SK-MEL-5 (cell line): Measurements from ENCODE around the gene YPEL4. TPM values are rescaled to one million over a fixed set of nuclear protein-coding genes. Genes with fewer than 3 reads are reported as not detected.
A peak's percentile ranks its signal among the peaks of the same experiment; 100 is the strongest.
"Not testable (repeated sequence)": the region's sequence is repeated elsewhere in the genome, so short reads cannot be mapped to it uniquely, and the experiment has no call there.

Experiments
- DNase-seq: peaks from one replicate; pipeline ENCODE4 v3.0.0-alpha.2; 2016; ENCODE audit warnings: low read depth, low spot score
- in situ Hi-C: cut with HindIII; loops from 2 replicates; pipeline ENCODE4 v1.10.0; 2016; ENCODE audit warnings: low sequenced_read_pairs, high pct_unique_total_duplicates, low pct_unique_long_range_greater_than_20kb
- polyA plus RNA-seq, 2 experiments: library from polyadenylated mRNA; depleted of rRNA; stranded (reverse); fragments of >200 nt; gene quantifications; 2 replicates each; pipeline ENCODE4 v1.2.3, GENCODE V29; 2015
- total RNA-seq: library from RNA; depleted of rRNA; stranded (reverse); fragments of >200 nt; shearing (Covaris generic); gene quantifications from 2 replicates; pipeline ENCODE4 v1.2.3, GENCODE V29; 2014; rRNA removed

Gene YPEL4
- total RNA-seq: 4.5 and 5.3 TPM in 2 replicates
- polyA plus RNA-seq (2015; cell fraction: cytosol; rRNA removed): 3.8 and 4.7 TPM in 2 replicates
- 17.6 and 23.8 TPM in 2 replicates for polyA plus RNA-seq (2015; cell fraction: nucleus; rRNA removed)

DNA sequence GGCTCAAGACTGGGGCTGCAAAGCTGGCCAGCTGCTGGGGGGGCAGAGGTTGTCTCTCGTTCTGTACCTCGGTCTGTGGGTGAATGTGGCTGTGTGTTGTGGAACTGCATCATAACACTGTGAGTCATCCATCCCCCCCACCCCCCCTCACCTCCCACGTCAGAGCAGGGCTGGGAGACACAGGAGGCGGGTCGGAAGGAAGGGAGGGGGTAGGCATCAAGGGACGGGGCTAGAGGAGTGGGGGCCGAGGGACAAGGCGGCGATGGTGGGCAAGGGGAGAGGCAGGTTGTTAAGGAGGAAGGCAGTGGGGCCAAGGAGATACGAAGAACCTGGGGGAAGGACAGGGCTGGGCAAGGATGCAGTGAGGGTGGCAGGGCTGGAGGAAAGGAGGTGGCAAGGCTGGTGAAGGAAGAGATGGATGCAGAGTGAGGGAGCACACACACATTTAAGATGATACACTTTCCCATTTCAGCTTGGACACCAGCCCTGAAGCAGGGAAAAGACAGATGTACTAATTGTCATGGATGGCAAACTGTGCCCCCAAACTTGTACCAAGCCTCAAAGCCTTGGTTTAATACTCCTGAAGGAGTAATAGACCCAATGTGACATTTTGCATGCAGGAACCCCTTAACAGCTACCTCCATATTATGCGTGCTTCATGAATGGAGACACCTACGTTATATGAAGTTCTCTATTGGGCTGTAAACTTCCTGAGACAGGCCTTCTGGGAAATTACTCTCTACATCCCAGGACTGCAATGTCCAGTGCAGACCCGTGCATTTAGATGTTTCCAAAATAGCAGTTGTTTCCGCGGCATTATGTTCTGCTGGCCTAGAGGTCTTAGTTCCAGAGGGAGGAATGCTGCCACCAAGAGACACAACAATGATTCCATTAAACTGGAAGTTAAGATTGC, at the start of gene YPEL4:
YPEL4 (minus strand) TSS at position 87 of the 913 bp plus-strand sequence. CDS start 2,805 bp downstream, outside the sequence.
- in situ Hi-C loops: no loop called here
- peak; percentile 69 for DNase-seq

DNA sequence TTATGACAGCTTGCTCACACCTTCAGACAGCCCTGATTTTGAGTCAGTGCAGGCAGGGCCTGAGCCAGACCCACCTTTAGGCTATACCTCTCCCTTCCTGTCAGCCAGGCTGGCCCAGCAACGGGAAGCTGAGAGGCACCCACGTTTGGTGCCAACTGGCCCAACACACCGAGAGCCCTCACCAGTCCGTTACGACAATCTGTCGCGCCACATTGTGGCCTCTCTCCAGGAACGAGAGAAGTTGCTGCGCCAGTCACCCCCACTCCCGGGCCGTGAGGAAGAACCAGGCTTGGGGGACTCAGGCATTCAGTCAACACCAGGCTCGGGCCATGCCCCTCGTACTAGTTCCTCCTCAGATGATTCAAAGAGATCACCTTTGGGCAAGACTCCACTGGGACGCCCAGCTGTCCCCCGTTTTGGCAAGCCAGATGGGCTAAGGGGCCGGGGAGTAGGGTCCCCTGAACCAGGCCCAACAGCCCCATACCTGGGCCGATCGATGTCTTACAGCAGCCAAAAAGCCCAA, 49.2 kb upstream of the YPEL4 start:
- no peak for DNase-seq
- in situ Hi-C loops: no loop called here

- DNase-seq, in situ Hi-C loops: not testable (repeated sequence)
Measured at GRCh38 chr11:57690474-57690873, 40.8 kb upstream of the YPEL4 start.

DNA sequence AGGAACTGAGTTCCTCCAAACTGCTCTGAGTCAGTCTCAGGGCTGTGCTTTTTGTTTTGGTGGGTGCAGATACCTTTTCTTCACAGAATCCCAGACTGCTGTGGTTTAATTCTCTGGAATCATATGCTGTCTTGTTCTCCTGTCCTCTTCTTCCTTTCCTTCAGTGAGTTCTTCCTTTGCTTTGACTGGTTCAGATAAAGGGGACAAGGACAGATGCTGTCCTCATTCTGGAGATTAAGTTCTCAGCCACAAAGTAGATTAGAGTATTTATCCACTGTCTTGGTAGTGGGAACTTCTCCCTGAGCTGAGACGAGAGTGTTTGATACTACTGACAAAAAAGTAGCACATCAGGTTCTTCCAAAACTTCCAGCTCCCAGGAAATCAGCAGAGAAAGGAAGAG, 31.5 kb upstream of the YPEL4 start:
- in situ Hi-C loops: no loop called here
- no peak for DNase-seq

GRCh38 chr11:57680552-57680874, 30.8 kb upstream of the YPEL4 start:
- in situ Hi-C loops: no loop called here
- no peak for DNase-seq

- DNase-seq: no peak
- in situ Hi-C loops: no loop called here
Measured at GRCh38 chr11:57679396-57679795, 29.7 kb upstream of the YPEL4 start.

GRCh38 chr11:57675176-57675941, 25.6 kb upstream of the YPEL4 start:
- in situ Hi-C loops: no loop called here
- DNase-seq: no peak

- DNase-seq: no peak
- in situ Hi-C loops: no loop called here
Measured at GRCh38 chr11:57674251-57674650, 24.5 kb upstream of the YPEL4 start.

DNA sequence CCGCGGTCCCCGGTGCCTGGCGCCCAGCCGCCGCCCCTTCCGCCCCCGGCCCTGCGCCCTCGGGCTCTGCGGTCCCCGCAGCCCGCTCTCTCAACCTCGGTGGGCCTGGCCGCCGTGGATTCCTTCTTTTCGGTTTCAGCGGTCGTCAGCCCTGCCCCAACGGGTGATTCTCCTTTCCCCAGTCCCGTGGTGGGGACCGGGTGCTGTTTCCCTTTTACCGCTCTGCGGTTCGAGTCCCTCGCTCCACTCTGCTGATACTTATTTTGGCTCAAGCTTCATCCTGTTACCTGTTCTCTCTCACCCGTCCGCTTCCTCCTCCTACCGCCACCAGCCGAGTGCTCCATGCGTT, 18.7 kb upstream of the YPEL4 start:
- peak; percentile 4 for DNase-seq
- in situ Hi-C loops: no loop called here

DNA sequence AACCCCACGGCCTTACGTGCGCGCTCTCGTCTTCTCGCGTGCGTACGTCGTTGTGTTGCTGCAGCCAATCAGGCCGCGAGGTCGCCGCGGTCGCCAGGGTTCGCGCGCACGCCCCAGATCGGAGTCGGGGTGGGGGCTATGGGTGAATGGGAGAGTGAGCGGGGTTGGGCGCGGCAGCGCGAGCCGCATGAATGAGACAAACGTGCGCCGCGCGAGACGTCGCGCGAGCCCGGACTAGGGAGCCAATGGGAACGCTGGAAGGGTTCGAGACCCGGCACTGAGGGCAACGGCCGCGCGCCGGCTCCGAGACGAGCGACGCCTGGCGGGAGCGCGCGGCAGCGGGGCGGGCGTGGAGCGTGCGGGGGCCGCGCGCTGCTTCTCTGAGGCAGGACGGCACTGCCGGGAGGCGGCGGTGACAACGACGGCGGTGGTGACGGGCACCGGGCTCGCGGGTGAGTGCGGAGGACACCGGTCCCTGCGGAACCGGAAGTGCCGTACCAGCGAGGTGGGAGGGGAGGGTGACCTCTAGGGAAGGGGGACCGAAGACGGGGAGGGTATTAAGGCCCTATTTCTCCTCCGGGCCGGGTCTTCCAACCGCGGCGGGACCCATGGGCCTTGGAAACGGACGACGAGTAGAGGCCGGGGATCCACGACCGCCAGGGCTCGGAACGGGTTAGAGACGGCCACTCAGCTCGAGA, 18.2 kb upstream of the YPEL4 start, which contains the start of gene ZDHHC5:
ZDHHC5 (plus strand) TSS at position 379 of the 698 bp plus-strand sequence. CDS start 4,977 bp downstream, outside the sequence.
- in situ Hi-C loops: no loop called here
- DNase-seq: peak; percentile 96

- in situ Hi-C loops: no loop called here
- peak; percentile 97 for DNase-seq
Measured at GRCh38 chr11:57667117-57667735, 17.5 kb upstream of the YPEL4 start.

- no peak for DNase-seq
- in situ Hi-C loops: no loop called here
Measured at GRCh38 chr11:57663975-57664374, 14.3 kb upstream of the YPEL4 start.

GRCh38 chr11:57662893-57663292, 13.2 kb upstream of the YPEL4 start:
- in situ Hi-C loops: no loop called here
- no peak for DNase-seq

GRCh38 chr11:57659669-57660068, 10.0 kb upstream of the YPEL4 start:
- no peak for DNase-seq
- in situ Hi-C loops: no loop called here

- no peak for DNase-seq
- in situ Hi-C loops: no loop called here
Measured at GRCh38 chr11:57658023-57658361, 8.3 kb upstream of the YPEL4 start.

DNA sequence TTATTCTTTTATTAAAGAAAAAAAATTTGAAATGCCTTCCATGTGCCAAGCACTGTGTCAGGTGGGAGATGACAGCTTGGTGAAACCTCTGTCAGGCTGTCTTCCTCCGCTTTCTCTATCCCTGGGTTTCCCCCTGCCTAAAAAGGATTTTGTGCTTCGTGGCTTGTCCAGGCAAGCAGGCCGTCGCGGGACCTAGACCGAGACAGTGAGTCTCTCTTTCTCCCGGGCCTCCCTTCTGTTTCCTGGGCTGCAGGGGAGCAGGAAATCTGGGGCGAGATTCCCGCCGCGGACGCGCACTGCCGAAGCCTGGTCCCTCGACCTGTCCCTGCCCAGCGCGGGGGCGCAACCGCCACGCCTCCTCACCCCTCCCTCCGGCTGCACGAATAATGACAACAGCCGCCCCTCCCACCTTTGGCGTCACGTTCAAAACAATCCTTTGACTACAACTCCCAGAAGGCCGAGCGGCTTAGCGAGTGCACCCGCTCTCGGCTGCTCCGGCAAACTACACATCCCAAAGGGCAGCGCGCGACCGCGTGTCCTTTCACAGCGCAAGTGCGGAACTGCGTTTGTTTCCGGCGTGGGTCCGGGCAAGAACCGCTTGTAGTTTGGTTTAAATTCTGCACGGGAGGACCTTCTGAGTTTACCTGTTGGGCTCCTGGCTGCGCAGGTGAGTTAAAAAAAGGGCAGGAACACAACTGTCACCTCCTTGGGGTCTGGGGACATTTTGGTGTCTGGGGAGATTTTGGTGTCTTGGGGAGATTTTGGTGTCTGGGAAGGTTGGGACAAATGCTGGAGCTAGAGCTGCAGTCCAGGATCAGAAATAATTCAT, 7.7 kb upstream of the YPEL4 start, which contains the start of gene CLP1:
CLP1 (plus strand) TSS at position 569 of the 829 bp plus-strand sequence. CDS start 1,715 bp downstream, outside the sequence.
- in situ Hi-C loops: no loop called here
- peak; percentile 98 for DNase-seq

DNA sequence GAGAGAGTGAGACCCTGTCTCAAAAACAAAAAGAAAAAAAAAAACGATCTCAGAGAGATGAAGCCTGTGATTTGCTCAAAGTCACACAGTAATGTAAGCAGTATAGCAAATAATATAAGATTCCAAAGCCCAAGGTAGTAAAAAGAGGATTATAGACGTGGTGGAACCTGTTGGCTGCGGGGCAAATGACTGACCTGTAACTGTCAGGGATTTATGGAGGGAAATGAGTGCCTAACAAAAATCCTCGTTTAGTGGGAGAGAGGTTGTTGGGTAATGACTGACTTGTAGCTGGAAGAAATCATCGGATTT, 7.1 kb upstream of the YPEL4 start:
- in situ Hi-C loops: no loop called here

More for the DNA sequence above, 7.1 kb upstream of the YPEL4 start:
- DNase-seq: no peak
